Measurements from ENCODE around the gene BEX1.
"Not testable (repeated sequence)": the region's sequence is repeated elsewhere in the genome, so short reads cannot be mapped to it uniquely, and the experiment has no call there.

BEX1 gene

DNA sequence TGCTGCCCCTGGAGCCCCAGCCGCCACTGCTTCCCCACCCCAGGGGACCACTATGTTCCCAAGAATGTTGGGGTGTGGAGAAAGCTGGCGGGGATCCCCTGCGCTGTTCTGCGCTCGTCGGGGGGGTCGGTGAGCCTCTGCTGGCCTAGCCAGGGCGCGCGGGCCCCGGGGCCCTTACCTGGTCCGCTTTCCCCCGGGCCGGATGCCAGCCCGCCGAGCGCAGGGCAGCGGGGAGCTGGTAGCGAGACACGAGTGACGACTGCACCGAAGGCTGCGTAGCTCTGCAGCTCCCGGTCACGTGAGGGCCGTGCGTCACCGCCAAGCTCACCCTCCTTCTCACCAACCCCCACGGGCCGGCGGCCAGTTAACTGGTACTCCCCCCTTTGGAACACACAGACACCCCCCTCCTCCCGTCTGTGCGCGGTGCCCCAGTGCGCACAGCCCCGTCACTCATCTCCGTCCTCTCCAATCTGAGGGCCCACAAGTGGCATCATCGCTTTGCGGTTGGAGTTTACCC, at the start of gene BEX1:
Gene BEX1, minus strand, starts transcription at position 254 of the 517 bp plus-strand sequence. CDS start 897 bp downstream, outside the sequence.
- TF ChIP-seq, protein P1, sequence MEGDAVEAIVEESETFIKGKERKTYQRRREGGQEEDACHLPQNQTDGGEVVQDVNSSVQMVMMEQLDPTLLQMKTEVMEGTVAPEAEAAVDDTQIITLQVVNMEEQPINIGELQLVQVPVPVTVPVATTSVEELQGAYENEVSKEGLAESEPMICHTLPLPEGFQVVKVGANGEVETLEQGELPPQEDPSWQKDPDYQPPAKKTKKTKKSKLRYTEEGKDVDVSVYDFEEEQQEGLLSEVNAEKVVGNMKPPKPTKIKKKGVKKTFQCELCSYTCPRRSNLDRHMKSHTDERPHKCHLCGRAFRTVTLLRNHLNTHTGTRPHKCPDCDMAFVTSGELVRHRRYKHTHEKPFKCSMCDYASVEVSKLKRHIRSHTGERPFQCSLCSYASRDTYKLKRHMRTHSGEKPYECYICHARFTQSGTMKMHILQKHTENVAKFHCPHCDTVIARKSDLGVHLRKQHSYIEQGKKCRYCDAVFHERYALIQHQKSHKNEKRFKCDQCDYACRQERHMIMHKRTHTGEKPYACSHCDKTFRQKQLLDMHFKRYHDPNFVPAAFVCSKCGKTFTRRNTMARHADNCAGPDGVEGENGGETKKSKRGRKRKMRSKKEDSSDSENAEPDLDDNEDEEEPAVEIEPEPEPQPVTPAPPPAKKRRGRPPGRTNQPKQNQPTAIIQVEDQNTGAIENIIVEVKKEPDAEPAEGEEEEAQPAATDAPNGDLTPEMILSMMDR (IDR thresholded peaks at IDR 0.05; ENCODE audit: insufficient read depth, low read length, missing control alignments) = no peak
- CTCF ChIA-PET = no interaction called here
- POLR2A ChIA-PET = no interaction called here
- peak within 1 kb of the TSS; percentile 53 for H3K4me3 ChIP-seq (ENCODE audit: low read depth, low read length)
- DNase-seq (ENCODE audit: low read depth, low spot score) = peak; percentile 3

DNA sequence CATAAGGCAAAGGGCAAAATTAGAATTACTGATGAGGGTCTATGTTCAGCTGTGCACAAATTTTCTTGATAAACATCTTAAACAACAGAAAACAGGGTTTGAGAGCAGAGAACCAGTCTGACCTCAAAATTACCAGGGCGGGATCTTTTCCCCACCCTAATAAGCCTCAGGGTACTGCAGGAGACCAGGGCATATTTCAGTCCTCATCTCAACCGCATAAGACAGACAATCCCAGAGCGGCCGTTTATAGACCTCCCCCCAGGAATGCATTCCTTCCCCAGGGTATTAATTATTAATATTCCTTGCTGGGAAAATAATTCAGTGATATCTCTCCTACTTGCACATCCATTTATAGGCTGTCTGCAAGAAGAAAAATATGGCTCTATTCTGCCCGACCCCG, 45.5 kb upstream of the BEX1 start:
- POLR2A ChIA-PET; H3K4me3 ChIP-seq (ENCODE audit: low read depth, low read length); CTCF ChIA-PET; DNase-seq (ENCODE audit: low read depth, low spot score): not testable (repeated sequence)

DNA sequence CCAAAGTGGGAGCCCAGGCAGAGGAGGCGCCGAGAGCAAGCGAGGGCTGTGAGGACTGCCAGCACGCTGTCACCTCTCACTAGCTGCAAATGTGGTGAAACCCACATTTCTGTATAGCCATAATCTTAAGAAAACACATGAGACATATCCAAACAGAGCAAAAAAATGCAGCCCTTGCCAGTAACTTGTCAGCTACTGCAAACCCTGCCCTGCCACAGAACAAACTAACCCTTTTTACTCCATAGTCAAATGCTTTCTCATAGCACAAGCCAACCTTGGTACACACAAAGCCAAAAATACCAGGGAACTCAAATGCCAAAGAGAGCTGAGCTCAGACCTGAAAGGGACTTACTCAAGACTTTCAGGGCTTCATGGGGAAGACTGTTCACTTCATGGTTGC, 43.9 kb upstream of the BEX1 start:
- H3K4me3 ChIP-seq (ENCODE audit: low read depth, low read length) = no peak overlapping the region
- TF ChIP-seq, protein P1 (IDR thresholded peaks at IDR 0.05; ENCODE audit: insufficient read depth, low read length, missing control alignments) = no peak
- ChIA-PET CTCF (no interaction called here), POLR2A (no interaction called here)
- DNase-seq (ENCODE audit: low read depth, low spot score) = no peak

GRCh38 chrX:103107227-103107737, 43.3 kb upstream of the BEX1 start:
- CTCF ChIA-PET = not testable (repeated sequence)

GRCh38 chrX:103104370-103104769, 40.4 kb upstream of the BEX1 start:
- CTCF ChIA-PET = not testable (repeated sequence)

More at GRCh38 chrX:103107227-103107737, 43.3 kb upstream of the BEX1 start:
- H3K4me3 ChIP-seq (ENCODE audit: low read depth, low read length); DNase-seq (ENCODE audit: low read depth, low spot score); POLR2A ChIA-PET: not testable (repeated sequence)

GRCh38 chrX:103103866-103104265, 39.9 kb upstream of the BEX1 start:
- H3K4me3 ChIP-seq (ENCODE audit: low read depth, low read length); POLR2A ChIA-PET; DNase-seq (ENCODE audit: low read depth, low spot score); CTCF ChIA-PET: not testable (repeated sequence)

More at GRCh38 chrX:103104370-103104769, 40.4 kb upstream of the BEX1 start:
- POLR2A ChIA-PET; DNase-seq (ENCODE audit: low read depth, low spot score); H3K4me3 ChIP-seq (ENCODE audit: low read depth, low read length): not testable (repeated sequence)

DNA sequence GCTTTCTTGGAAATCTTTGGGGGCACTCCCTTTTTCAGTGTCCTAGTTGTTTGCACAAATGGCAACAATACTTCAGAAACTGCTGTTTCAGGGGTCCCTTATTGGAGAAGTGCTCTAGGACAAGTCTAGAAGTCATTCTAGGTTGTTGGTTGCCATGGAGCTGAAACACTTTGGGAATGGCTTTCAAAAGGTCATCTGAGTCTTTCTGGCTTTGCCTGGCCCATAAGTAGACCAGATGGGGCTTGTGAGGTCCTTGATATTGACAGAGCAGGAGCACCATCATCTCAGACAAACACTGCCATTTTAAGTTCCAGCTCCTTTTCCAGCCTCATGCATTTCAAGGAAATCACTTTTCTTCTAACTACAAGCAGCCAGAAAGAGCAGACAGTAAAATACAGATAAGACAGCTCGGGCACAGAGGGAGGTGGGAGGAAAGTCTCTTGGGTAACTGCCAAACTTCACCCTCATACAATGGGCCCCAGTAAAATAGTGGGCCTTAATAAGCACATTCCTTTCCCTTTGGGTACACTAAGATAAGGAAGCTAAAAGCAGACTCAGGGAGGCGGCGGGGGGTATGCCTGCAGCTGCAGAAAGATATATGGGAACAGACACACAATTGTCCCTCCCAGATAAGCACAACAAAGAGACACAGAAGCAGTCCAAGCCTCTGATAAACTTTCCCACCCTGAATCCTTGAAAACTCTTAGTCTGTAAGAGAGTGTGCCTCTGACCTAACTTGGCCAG, 37.5 kb upstream of the BEX1 start:
- POLR2A ChIA-PET = no interaction called here
- no peak overlapping the region for H3K4me3 ChIP-seq (ENCODE audit: low read depth, low read length)
- DNase-seq (ENCODE audit: low read depth, low spot score) = no peak
- CTCF ChIA-PET = no interaction called here
- TF ChIP-seq, protein P1 (IDR thresholded peaks at IDR 0.05; ENCODE audit: insufficient read depth, low read length, missing control alignments) = no peak

DNA sequence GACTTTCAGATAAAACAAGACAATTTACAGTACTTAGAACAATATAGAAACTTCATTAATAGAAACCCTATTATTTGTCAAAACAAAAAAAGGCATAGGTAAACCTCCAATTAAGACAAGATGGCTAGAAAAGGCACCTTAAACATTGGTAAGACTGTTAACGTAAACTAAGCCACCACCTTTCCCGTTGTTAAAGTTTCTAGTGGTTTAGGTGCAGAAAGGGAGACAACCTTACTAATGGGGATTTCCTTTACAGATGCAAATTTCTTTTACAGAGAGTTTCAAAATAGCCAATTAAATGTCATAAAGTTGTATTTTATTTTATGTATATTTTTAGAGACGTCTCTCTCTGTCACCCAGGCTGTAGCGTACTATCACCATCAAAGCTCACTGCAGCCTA, 36.5 kb upstream of the BEX1 start:
- CTCF ChIA-PET = no interaction called here
- TF ChIP-seq, protein P1 (IDR thresholded peaks at IDR 0.05; ENCODE audit: insufficient read depth, low read length, missing control alignments) = no peak
- no peak for DNase-seq (ENCODE audit: low read depth, low spot score)
- no peak overlapping the region for H3K4me3 ChIP-seq (ENCODE audit: low read depth, low read length)
- POLR2A ChIA-PET = no interaction called here
